Left lung (tissue), 10 donors: Measurements from ENCODE around the gene FUZ. TPM values are rescaled to one million over a fixed set of nuclear protein-coding genes. Genes with fewer than 3 reads are reported as not detected.

Source experiments
- ATAC-seq: fragments of 200-7000 bp; cut with Tn5 transposase; one replicate; pipeline ENCODE4 v1.9.1; 2020; ENCODE audit warnings: moderate library complexity
- DNase-seq, 4 donors: peaks; one replicate each; pipeline ENCODE4 v3.0.0-alpha.2; 2013 to 2020
- H3K27ac ChIP-seq, 2 donors: fragments of 200-600 bp; sonication (generic) in 1 of 2; one replicate each; pipeline versions ENCODE4 v1.5.0 to v1.8.0; 2020 to 2021
- H3K27me3 ChIP-seq, 2 donors: fragments of 200-600 bp; sonication (generic) in 1 of 2; one replicate each; pipeline versions ENCODE4 v1.5.0 to v1.8.0; 2020 to 2021
- H3K36me3 ChIP-seq, 2 donors: fragments of 200-600 bp; sonication (generic) in 1 of 2; one replicate each; pipeline versions ENCODE4 v1.5.0 to v1.8.0; 2020 to 2021
- H3K4me1 ChIP-seq, 2 donors: fragments of 200-600 bp; one replicate each; pipeline ENCODE4 v1.8.0; 2021
- H3K4me3 ChIP-seq, 2 donors: fragments of 200-600 bp; sonication (generic) in 1 of 2; one replicate each; pipeline versions ENCODE4 v1.5.0 to v1.8.0; 2020 to 2021; ENCODE audit warnings: mild to moderate bottlenecking in 1 of 2
- H3K9me3 ChIP-seq, 2 donors: fragments of 200-600 bp; sonication (generic) in 1 of 2; one replicate each; pipeline versions ENCODE4 v1.5.0 to v1.8.0; 2020 to 2021
- intact Hi-C, 2 donors: fragments of 100-400 bp; cut with DNase I; formaldehyde crosslinking; loops; one replicate each; pipeline versions ENCODE4 v1.11.2 to v1.14.2; 2022
- polyA plus RNA-seq, 6 donors: library from polyadenylated mRNA; unstranded; fragments of 120-200 nt; gene quantifications; one replicate each; pipeline ENCODE4 v1.2.1, GENCODE V29; 2013; ENCODE audit not compliant: insufficient read length in 6 of 6
- total RNA-seq, 2 donors: library from RNA; stranded (reverse); fragmentation: NEBNext Ultra II Directional; extraction: Animal tissue kit (Norgen Biotek cat#: 25700); gene quantifications; one replicate each; pipeline ENCODE4 v1.2.1, GENCODE V29; 2021
- TF ChIP-seq, protein P1 (sequence below), 2 donors: fragments of 200-600 bp; sonication (generic) in 1 of 2; IDR thresholded peaks; one replicate each; pipeline versions ENCODE4 v1.5.0 to v1.8.0; 2021; ENCODE audit warnings: antibody characterized with exemption in 2 of 2
- donor health status: DM: no; HTN: yes; CAD: no.
- donor health status: DM: no; HTN: no; CAD: no.

The FUZ gene
- total and polyA plus RNA-seq, 8 donors = 15.3 to 31.7 (median 25.8) TPM

DNA sequence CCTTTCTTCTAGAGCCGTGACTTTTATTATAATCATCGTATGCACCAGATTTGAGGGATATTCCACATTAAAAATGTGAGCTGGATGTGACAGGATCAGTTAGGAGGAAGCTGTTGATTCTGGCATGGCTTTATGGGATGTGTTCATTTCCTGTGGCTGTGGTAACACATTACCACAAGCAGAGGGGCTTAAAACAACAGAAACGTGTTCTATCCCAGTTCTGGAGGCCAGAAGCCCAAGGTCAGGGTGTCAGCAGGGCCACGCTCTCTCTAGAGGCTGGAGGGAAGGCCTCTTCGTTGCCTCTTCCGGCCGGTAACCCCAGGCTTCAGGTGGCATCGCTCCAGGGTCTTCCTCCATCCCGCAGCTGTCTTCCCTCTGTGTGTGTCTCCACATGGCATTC is 19.5 kb upstream of the FUZ start:
- TF ChIP-seq, protein P1, sequence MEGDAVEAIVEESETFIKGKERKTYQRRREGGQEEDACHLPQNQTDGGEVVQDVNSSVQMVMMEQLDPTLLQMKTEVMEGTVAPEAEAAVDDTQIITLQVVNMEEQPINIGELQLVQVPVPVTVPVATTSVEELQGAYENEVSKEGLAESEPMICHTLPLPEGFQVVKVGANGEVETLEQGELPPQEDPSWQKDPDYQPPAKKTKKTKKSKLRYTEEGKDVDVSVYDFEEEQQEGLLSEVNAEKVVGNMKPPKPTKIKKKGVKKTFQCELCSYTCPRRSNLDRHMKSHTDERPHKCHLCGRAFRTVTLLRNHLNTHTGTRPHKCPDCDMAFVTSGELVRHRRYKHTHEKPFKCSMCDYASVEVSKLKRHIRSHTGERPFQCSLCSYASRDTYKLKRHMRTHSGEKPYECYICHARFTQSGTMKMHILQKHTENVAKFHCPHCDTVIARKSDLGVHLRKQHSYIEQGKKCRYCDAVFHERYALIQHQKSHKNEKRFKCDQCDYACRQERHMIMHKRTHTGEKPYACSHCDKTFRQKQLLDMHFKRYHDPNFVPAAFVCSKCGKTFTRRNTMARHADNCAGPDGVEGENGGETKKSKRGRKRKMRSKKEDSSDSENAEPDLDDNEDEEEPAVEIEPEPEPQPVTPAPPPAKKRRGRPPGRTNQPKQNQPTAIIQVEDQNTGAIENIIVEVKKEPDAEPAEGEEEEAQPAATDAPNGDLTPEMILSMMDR (IDR thresholded peaks at IDR 0.05) = no peak
- intact Hi-C loops = no loop called here
- peaks cover 0 to 26% of the 10 kb centered on the region in 2 donors for H3K4me1 ChIP-seq
- DNase-seq = no peak
- no peak overlapping the region for H3K4me3 ChIP-seq
- H3K36me3 ChIP-seq = peaks cover 0 to 100% of the 10 kb centered on the region in 2 donors
- no peaks in the 10 kb centered on the region for H3K27me3 ChIP-seq
- H3K9me3 ChIP-seq = no peaks in the 10 kb centered on the region
- ATAC-seq = no peak
- H3K27ac ChIP-seq = peak overlapping the region in 1 of 2 donors; percentile 33

DNA sequence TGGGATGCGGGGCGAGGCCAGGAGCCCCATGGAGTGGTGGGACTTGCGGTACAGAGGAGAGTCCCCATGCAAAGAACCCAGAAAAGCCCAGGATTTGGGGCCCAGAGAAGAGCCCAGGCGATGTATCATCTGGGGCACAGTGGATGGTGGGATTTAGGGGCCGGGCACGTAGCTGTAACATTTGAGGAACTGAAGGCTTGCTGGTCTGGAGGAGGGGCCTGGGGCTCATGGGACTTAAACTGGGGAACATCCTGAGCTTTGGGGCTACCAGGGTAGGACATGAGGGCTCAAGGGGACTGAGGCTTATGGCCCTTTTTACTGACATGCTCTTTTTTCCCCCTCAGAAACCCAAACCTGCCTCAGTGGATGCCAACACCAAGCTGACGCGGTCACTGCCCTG is 18.5 kb upstream of the FUZ start:
- DNase-seq (no peak), ATAC-seq (no peak)
- no peak overlapping the region for H3K4me3 ChIP-seq
- intact Hi-C loops = no loop called here
- peaks cover 0 to 100% of the 10 kb centered on the region in 2 donors for H3K36me3 ChIP-seq
- no peak overlapping the region for H3K27ac ChIP-seq
- TF ChIP-seq, protein P1 (IDR thresholded peaks at IDR 0.05) = no peak
- no peaks in the 10 kb centered on the region for H3K27me3 ChIP-seq
- no peaks in the 10 kb centered on the region for H3K9me3 ChIP-seq
- peaks cover 0 to 26% of the 10 kb centered on the region in 2 donors for H3K4me1 ChIP-seq

GRCh38 chr19:49830766-49831165 is 17.7 kb upstream of the FUZ start:
- Histone ChIP-seq H3K27ac (no peak overlapping the region), H3K36me3 (peaks cover 0 to 93% of the 10 kb centered on the region in 2 donors), H3K9me3 (no peaks in the 10 kb centered on the region), H3K4me3 (no peak overlapping the region), H3K27me3 (no peaks in the 10 kb centered on the region), H3K4me1 (peaks cover 0 to 26% of the 10 kb centered on the region in 2 donors)
- no peak for ATAC-seq
- intact Hi-C loops = no loop called here
- TF ChIP-seq, protein P1 (IDR thresholded peaks at IDR 0.05) = no peak
- DNase-seq = no peak

DNA sequence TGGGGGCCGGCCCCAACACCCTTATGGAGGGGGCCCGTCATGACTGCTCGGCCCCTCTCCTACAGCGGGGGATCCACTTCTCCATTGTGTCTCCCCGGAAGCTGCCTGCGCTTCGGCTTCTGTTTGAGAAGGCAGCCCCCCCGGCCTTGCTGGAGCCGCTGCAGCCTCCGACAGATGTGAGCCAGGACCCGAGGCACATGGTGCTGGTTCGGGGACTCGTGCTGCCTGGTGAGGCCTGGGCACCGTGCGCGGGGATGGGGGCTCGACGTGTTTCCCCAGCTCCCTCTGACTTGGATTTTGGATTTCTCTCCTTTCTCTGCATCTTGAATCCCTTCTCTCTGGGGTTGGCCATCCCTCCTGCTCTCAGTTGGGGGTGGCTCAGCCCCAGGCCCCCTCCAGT is 16.6 kb upstream of the FUZ start:
- ATAC-seq (no peak), DNase-seq (no peak)
- TF ChIP-seq, protein P1 (IDR thresholded peaks at IDR 0.05) = no peak
- intact Hi-C loops = no loop called here
- peaks cover 0 to 26% of the 10 kb centered on the region in 2 donors for H3K4me1 ChIP-seq
- no peaks in the 10 kb centered on the region for H3K27me3 ChIP-seq
- no peaks in the 10 kb centered on the region for H3K9me3 ChIP-seq
- H3K27ac ChIP-seq = no peak overlapping the region
- no peak overlapping the region for H3K4me3 ChIP-seq
- H3K36me3 ChIP-seq = peaks cover 0 to 83% of the 10 kb centered on the region in 2 donors

GRCh38 chr19:49829200-49829599 is 16.1 kb upstream of the FUZ start:
- Histone ChIP-seq H3K9me3 (no peaks in the 10 kb centered on the region), H3K27me3 (no peaks in the 10 kb centered on the region), H3K4me1 (peaks cover 0 to 26% of the 10 kb centered on the region in 2 donors), H3K4me3 (no peak overlapping the region), H3K27ac (no peak overlapping the region), H3K36me3 (peaks cover 0 to 83% of the 10 kb centered on the region in 2 donors)
- intact Hi-C loops = no loop called here
- no peak for ATAC-seq
- TF ChIP-seq, protein P1 (IDR thresholded peaks at IDR 0.05) = no peak
- DNase-seq = no peak
